ENCODE measurements around the gene HTR3D.
A peak's percentile ranks its signal among the peaks of the same experiment; 100 is the strongest.
"Not testable (repeated sequence)": the region's sequence is repeated elsewhere in the genome, so short reads cannot be mapped to it uniquely, and the experiment has no call there.

HTR3D gene

DNA sequence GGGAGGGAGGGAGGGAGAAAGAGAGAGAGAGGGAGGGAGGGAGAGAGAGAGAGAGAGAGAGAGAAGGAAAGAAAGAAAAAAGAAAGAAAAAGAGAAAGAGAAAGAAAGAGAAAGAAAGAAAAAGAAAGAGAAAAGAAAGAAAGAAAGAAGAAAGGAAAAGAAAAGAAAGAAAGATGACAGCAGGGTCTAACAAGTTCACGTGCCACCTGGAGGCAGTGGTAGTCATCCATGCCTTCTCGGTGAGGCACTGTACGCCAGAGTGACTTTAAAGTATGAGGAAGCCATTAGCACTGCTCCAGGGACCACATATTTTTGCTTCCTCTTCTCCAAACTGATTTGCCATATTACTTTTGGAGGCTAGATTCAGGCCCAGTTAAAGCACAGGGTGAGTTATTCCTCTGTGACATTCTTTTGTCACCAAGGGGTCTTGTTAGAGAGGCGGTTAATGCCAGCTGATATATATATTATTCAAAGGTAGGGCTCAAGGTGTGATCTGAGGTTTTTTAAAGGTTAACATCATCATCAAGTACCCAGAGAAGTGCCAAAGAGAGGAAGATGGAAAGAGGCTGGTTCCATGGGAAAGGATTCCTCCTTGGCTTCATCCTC is at the start of gene HTR3D:
TSS of gene HTR3D (plus strand) at position 556 of the 606 bp plus-strand sequence. CDS start at position 556, 0 bp downstream.
- no peak for DNase-seq

DNA sequence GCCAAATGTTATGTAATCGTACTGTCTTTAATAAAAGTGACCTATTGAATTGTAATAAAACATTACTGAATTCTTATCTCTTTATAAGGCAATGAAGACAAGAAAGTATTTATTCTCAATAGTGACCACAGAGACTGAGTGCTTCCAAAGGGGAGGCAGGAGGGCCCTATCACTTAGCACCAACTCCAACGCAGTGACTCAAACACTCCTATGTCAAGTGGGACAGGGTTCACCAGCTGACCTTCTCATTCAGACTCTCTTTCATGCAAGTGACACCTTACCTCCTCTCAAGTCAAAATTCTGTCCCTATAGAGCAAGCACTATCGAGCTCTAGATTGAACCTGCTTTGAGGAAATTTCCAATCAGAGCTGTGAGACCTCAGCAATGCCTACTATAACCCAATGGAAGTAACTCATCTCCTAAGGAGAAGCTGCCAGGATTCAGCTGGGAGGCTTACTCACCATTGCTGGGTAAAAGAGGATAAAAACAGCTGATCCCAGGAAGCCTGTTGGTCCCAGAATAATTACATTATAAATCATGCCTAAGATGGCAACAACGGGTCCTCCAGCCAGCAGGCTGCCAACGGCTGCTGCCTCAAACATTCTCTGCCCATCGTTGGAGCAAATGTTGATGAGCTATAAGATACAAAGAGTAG is 49.4 kb upstream of the HTR3D start:
- DNase-seq, result no peak

DNA sequence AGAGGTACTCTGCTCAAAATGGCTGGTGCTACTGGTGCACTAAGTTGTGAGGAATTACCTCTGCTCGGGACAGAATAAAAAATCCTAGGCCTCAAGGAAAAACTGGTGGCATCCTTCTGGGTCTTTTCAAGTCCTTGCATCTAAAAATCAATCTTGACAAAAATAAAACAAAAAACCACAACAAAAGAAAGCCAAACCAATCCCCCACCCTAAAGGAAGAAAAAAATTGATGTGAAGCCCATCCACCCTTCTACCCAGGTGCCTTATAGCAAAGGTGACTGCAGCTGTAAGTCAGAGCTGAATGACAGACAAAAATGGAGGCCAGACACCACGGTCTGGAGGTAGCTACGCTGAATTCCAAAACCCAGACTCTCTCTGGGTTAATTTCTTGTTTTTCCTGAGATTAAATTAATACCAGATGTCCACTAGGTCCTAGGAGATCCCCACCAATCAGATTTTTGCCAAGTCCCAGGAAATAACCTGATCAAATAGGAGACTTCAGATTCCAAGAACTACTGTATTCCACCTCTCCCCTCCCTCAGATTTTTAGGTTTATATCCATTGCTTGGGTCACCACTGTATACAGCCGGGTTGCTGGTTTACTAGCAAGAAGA is 47.3 kb upstream of the HTR3D start:
- no peak for DNase-seq

DNA sequence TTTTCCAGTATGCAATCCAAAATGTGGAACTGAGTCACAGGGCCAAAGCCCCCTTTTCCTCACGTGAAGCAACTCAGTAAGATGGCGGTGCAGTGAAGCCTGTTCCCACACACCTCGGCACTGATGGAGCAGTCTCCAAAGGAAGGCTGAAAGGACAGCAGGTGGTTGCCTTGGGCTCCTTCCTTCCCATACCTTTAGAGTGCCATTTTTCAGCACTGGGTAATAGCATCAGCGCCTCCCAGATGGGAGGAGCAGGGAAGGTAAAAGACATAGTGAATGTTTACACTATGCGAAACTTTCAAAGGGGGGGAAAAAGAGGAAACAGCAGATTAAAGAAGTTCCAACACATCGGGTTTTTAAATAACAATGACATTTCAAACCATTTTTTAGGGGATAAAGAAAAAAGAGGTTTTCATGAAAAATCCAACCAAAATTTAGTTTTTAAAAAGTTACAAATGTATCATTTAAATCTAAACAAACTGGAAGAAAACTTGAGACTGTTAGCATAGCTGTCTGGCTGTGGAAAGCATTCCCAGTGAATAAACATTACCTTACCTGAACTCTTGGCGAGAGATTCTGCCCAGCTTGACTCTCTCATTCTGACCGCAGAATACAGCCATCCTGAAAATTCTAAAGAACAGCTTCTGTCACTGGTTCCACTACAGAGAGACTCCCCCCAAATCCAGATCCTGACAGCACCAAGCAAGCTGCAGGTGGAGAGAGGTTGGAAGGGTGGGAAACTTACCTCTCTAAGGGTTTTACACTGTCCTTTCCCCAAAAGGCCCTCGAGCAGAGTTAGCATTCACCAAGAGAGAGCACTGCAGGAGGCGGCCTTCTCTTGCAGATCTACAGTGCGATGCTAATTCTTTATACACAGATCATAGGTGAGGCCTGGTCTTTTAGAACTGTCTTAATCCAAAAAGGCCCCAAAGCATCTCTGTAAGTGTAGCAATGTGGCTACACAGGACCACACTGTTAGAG is 46.5 kb upstream of the HTR3D start:
- no peak for DNase-seq

GRCh38 chr3:183987000-183987600 is 44.4 kb upstream of the HTR3D start:
- no peak for DNase-seq

DNA sequence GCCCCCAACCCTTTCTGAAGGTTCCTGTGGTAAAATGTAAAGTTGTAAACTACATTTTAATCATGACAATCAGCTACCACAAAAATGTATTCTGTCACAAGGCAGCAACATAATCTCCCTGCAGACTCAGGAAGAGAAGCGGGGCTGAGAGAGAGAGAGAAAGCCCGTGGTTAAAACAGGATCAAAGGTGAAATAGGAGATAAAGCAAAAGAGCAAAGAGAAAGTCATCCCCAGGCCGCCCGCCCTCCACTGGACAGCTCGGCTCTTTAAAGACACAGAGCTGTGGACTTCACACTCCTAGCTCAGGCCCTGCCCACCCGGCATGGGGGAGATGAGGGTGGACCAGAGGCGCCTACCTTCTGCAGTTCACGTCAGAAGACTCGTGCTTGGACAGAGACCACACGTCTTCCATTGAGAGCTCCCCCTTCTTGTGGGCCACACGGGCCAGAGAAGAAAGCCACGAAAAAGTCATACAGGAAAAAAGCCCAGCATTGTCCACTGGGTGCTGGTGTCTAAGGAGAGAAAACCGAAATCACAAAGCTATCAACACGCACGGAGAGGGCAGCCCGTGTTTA is 43.2 kb upstream of the HTR3D start:
- no peak for DNase-seq

DNA sequence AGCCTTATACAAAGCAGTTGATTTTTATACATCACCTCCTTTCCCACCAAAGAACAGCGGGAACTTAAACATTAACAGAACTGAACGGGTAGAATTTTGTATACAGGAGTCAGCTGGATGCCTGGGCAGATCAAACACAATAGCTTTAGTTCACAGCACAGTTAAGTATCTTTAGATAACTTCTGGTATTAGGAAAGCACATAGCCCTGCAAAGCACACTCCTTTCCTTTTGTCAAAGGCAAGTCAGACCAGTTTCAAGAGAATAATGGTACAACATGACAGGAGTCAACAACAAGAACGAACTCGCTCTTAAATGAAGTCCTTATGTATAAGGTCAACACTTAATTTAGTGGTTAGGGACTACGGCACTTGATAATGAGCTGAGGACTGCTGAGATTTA is 40.1 kb upstream of the HTR3D start:
- DNase-seq, result no peak

- DNase-seq, result no peak
Measured at GRCh38 chr3:184001761-184002160, 29.8 kb upstream of the HTR3D start.

- DNase-seq, result no peak
Measured at GRCh38 chr3:184002469-184002868, 29.1 kb upstream of the HTR3D start.

GRCh38 chr3:184003187-184003967 is 28.2 kb upstream of the HTR3D start:
- DNase-seq, result no peak

DNA sequence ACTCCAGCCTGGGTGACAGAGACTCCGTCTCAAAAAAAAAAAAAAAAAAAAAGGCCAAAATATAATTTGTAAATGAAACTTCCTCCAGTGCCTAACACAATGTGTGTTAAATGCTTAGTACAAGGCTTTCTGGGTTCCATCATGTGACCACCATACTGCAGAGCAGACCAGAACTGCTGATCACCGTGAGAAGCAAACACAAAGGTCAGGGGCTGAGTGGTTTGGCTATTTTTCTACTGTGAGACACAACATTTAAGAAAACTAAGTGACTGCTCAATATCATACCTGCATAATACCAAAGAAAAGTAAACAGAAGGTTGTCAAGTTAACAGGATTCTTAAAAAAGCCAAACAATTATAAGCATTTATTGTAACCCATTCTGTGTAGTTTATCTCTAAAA is 27.1 kb upstream of the HTR3D start:
- no peak for DNase-seq

DNA sequence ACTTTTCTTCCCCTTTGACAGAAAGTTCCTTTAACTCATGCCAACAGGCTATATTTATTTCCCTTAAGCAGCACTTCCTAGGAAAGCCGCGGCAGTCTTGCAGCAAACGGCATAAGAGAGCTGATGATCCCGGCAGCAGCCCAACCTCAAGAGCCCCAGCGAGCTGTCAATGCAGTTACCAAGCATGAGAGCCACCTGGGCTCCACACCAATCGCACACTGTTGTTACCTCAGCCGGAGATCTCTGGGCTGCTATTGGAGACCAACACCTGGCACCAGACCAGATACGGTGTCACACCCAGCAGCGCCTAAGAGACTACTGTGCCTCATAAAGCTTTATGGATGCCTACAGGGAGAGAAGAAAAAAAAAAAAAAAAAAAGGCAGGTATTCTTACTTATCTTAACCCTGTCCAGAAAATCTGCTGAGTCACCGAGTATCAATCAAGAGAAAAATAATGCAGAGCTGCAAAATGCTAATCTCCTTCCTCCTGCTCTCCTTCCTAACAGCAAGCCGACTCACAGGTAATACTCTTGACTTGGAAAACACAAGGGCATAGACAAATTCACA is 25.5 kb upstream of the HTR3D start:
- DNase-seq, result peak; percentile 20

DNA sequence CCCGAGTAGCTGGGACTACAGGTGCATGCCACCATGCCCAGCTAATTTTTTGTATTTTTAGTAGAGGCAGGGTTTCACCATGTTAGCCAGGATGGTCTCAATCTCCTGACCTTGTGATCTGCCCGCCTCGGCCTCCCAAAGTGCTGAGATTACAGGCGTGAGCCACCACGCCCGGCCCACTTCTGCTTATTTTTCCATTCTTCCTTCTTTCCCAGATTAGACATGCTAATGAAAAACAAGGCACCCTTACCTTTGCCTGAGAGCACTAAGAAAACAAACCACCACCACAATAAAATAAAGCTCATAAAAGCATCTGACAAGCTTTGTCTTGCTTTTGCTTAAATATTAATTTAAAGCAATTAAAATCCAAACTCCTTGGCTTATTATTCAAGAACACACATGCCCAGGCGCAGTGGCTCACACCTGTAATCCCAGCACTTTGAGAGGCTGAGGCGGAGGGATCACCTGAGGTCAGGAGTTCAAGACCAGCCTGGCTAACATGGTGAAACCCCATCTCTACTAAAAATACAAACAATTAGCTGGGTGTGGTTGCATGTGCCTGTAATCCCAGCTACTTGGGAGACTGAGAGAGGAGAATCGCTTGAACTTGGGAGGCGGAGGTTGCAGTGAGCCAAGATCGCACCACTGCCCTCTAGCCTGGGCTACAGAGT is 24.3 kb upstream of the HTR3D start:
- not testable (repeated sequence) for DNase-seq

- DNase-seq, result no peak
Measured at GRCh38 chr3:184008161-184008560, 23.4 kb upstream of the HTR3D start.

- no peak for DNase-seq
Measured at GRCh38 chr3:184011230-184011876, 20.2 kb upstream of the HTR3D start.

DNA sequence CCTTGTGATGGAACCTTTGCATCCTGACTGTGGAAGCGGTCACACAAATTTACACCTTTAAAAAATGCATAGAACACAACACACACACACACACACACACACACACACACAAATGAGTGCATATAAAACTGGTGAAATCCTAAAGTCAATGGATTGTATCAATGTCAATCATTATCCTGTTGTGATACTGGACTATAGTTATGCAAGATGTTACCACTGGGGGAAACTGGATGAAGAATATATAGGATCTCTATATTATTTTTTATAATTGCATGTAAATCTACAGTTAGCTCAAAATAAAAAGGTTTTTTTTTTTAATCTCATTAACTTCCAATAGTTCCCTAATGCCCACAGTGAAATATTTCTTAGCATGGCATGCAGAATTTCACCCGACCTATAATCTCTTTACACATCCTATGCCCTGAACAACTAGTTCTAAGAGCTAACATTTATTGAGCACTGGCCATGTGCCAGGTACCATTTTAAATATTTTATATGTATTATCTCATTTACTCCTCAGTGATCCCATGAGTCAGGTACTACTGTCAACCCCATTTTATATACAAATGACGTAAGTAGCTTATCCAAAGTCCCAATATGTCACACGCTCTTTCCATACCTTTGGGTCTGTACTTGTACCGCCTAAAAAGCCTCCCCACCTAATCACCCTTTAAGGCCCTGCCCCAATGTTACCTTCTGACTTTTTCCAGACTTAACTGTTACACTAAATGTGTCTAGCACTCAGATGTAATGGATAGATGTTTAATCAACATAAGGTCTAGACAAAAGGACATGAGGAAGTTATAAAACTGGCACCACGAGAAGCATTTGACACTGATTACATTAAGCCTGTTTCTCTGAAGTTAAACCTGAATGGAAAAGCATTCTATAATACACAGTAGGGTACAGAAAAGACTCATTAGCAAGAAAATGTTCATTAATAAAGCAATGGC is 19.3 kb upstream of the HTR3D start:
- no peak for DNase-seq

- no peak for DNase-seq
Measured at GRCh38 chr3:184015381-184016019, 16.0 kb upstream of the HTR3D start.

- DNase-seq, result no peak
Measured at GRCh38 chr3:184016169-184016570, 15.4 kb upstream of the HTR3D start.

Measured in CD4-positive, alpha-beta T cell treated with Interleukin-15 for 1 hour (primary cell).